Measurements from ENCODE around the gene BLTP3A. TPM values are rescaled to one million over a fixed set of nuclear protein-coding genes. Genes with fewer than 3 reads are reported as not detected.

Gene BLTP3A
- total and polyA plus RNA-seq, 2 of the 8 experiments (the other 6 are each of a cell fraction or from before 2014, with no cell fraction given), result 8.5 to 17.2 TPM

- TF ChIP-seq CTCF (IDR thresholded peaks at IDR 0.05; ENCODE audit: control extremely low read depth in 1 of 3, insufficient read depth in 1 of 3, low read depth in 1 of 3, low read length in 3 of 3), result no peak
- no peak for TF ChIP-seq BCL11A (IDR thresholded peaks at IDR 0.05; ENCODE audit: low read depth in 2 of 2, low read length in 2 of 2)
- no peak for TF ChIP-seq RXRA (IDR thresholded peaks at IDR 0.05; ENCODE audit: insufficient read depth, low read depth, low read length)
- no peak for TF ChIP-seq MAX (IDR thresholded peaks at IDR 0.05)
- no peak for TF ChIP-seq SAP30 (IDR thresholded peaks at IDR 0.05; ENCODE audit: insufficient read depth, insufficient replicate concordance, low read length)
- no peak for TF ChIP-seq GABPA (IDR thresholded peaks at IDR 0.05; ENCODE audit: borderline replicate concordance, insufficient read depth, low read length)
- TF ChIP-seq BACH1 (IDR thresholded peaks at IDR 0.05; ENCODE audit: low read length), result no peak
- no peak for TF ChIP-seq POU5F1 (IDR thresholded peaks at IDR 0.05; ENCODE audit: low read depth, low read length)
- TF ChIP-seq GTF2F1 (IDR thresholded peaks at IDR 0.05; ENCODE audit: borderline replicate concordance, low read depth, low read length), result no peak
- TF ChIP-seq E2F6 (IDR thresholded peaks at IDR 0.05), result no peak
- peak; percentile 49 for TF ChIP-seq TAF1 (IDR thresholded peaks at IDR 0.05; ENCODE audit: low read depth, low read length)
- TF ChIP-seq POLR2A (IDR thresholded peaks at IDR 0.05; ENCODE audit: control extremely low read depth in 1 of 2, low read depth in 2 of 2, low read length in 2 of 2), result peak; percentile 63 to 78
- no peak for TF ChIP-seq ATF3 (IDR thresholded peaks at IDR 0.05; ENCODE audit: insufficient read depth, low read depth, low read length)
- no peak for TF ChIP-seq SP2 (IDR thresholded peaks at IDR 0.05; ENCODE audit: low read length)
- TF ChIP-seq EZH2 (IDR thresholded peaks at IDR 0.05; ENCODE audit: low read depth, low read length, severe bottlenecking), result no peak
- peak; percentile 63 for TF ChIP-seq CREB1 (IDR thresholded peaks at IDR 0.05)
- no peak for TF ChIP-seq TEAD4 (IDR thresholded peaks at IDR 0.05; ENCODE audit: low read depth, low read length)
- peak; percentile 37 for TF ChIP-seq TAF7 (optimal IDR thresholded peaks at IDR 0.05; ENCODE audit: borderline replicate concordance, low read depth, low read length)
- no peak for TF ChIP-seq JUND (IDR thresholded peaks at IDR 0.05; ENCODE audit: low read length)
- peak; percentile 58; the same call in 1 of the 2 replicates for TF ChIP-seq YY1 (IDR thresholded peaks at IDR 0.05; ENCODE audit: low read depth, low read length)
Observed at GRCh38 chr6:34791701-34792604, at the start of gene BLTP3A (continued).

Measured in H1 (cell line).